GM08714 (cell line): Measurements from ENCODE around the gene IL37.

Source experiments
- H3K4me3 ChIP-seq: fragments of 200-500 bp; sonication (Bioruptor generic); 2 replicates; pipeline ENCODE4 v1.5.1; 2014; ENCODE audit warnings: mild to moderate bottlenecking, low read length, inconsistent platforms
- ZNF274 ChIP-seq: IDR thresholded peaks from 2 replicates; pipeline ENCODE4 v1.6.1; 2012; ENCODE audit warnings: mild to moderate bottlenecking, low read depth, low read length

The IL37 gene

GRCh38 chr2:112910865-112911264 is at the start of gene IL37:
IL37 (plus strand) TSS chr2:112911165; CDS start chr2:112913013, 1,848 bp downstream.
- H3K4me3 ChIP-seq: no peak within 1 kb of the TSS
- TF ChIP-seq ZNF274: no peak

DNA sequence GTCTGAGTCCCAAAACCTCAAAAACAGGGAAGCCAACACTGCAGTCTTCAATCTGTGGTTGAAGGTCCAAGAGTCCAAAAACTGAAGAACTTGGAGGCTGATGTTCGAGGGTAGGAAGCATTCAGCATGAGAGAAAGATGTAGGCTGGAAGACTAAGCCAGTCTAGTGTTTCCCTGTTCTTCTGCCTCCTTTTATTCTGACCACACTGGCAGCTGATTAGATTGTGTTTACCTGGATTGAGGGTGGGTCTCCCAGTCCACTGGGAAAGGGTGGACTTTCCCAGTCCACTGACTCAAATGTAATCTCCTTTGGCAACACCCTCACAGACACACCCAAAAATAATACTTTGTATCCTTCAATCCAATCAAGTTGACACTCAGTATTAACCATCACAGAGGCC is 46.9 kb upstream of the IL37 start:
- TF ChIP-seq ZNF274: no peak

DNA sequence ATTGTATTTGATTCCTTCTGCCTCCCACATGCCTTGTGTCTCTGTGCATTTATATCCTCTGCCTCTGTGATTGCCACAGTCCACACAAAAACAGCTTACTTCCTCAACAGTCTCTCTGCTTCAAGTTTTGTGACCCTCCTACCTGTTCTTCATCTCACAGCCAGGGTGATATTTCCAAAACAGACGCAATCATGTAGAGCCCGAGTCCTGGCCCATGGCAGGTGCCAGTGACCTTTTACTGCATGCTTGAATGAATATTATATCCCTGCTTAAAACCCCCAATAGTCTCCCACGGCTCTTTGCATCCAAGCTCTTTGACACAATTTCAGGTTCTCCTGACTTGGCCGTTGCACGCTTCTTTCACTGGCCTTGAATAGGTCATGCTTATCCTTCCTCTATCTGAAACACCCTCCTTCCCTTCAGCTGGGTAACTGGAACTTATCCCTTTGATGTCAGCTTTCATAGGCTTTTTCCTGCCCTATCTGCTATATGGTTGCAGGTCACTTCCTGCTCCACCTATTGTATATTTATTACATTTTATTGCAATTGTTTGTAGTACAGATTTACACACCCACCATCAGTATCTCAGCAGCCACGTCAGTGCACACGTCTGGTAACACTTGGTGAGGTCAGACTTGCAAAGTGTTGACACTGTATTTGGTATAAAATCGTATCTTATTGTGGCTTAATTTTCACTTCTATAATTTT is 44.7 kb upstream of the IL37 start:
- TF ChIP-seq ZNF274: no peak
- no peak overlapping the region for H3K4me3 ChIP-seq

More for the DNA sequence above, 46.9 kb upstream of the IL37 start:
- H3K4me3 ChIP-seq: no peak overlapping the region

DNA sequence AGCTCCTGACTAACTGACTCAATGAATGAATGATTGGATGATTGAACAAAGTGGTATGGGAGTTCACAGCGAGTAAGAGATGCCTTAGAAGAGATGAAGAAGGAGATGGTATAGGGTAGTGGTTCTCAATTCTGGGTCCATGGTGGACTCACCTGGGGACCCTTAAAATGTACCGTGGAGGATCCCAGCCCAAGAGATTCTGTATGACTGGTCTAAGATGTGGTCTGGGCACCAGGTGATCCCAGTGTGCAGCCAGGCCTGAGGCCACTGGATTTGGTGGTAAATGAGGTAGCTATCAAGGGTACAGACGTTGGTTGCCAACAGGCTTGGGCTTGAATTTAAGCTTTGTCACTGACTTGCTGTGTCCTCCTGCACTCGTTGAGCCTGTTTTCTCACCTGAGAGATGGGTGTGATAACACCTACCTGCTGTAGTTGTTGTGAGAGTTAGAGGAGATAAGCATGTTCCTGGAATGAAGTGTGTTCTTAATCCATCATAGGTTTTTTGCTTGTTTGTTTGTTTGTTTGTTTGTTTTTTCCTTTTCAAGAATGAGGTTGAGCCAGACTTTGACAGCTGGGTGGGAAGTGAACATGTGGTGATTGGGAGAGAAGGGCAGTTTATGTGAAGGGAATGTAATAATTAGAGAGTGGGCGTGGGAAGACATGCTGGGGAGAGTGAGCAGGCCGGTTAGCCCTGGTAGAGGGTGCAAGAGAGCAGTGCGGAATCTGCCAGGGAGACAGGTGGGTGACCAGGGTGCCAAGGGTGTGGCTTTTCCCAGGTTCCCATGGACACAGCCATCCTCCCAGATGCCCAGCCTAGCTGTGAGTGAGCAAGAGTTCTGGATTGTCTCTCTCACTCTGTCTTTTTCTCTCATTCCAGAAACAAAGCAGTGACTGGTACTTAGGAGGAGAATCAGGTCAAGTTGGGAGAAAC is 43.0 kb upstream of the IL37 start:
- H3K4me3 ChIP-seq: no peak overlapping the region
- TF ChIP-seq ZNF274: no peak

- no peak overlapping the region for H3K4me3 ChIP-seq
- no peak for TF ChIP-seq ZNF274
Measured at GRCh38 chr2:112869258-112869842, 41.6 kb upstream of the IL37 start.

GRCh38 chr2:112870841-112871835 is 39.8 kb upstream of the IL37 start:
- no peak overlapping the region for H3K4me3 ChIP-seq
- no peak for TF ChIP-seq ZNF274

DNA sequence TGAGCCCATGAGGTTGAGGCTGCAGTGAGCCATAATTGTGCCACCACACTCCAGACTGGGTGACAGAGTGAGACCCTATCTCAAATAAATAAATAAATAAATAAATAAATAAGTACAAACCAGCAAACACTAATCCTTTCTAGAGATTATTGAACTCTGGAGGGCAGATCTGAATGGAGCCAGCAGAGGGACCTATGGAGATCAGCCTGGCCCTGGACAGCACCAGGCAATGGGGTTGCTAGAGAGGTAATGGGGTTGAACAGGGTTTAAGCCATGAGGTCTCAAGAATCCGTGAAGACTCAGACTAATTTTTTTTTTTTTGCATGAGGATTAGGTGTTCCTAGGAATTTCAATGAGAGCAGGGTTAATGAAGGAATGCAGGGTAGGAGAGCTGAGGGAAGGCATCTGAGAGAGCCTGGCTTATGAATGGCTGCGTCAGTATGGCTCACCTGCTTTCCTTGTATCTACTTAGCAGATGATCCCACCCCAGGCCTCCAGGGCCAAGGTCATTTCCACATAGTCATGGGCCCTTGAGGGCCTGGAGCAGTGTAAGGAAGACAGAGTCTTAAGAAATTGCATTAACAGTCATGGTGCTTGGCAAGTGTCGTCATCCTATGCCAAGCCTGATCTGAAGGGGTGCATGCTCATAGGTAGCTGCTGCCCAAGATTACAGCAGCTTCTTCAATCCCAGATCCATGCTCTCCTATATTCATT is 34.6 kb upstream of the IL37 start:
- TF ChIP-seq ZNF274: no peak
- H3K4me3 ChIP-seq: no peak overlapping the region

DNA sequence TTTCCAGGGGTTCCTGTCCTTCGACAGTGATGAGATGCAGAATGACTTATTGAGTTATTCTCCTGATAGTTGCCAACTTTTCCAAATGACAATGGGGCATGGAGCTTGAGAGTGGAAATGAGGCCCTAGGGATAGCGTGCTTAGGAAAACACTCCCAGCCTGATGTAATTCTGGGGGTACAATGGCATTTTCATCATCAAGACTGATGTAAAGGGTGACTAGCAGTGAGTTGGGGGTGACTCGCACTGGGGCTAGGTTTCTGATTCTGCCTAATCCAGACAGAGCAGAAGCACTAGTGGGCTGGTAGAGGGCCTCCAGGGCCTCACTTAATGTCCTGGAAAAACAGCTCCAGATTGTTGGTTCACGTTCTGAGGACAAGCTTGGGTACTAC is 34.0 kb upstream of the IL37 start:
- no peak for TF ChIP-seq ZNF274
- H3K4me3 ChIP-seq: no peak overlapping the region

DNA sequence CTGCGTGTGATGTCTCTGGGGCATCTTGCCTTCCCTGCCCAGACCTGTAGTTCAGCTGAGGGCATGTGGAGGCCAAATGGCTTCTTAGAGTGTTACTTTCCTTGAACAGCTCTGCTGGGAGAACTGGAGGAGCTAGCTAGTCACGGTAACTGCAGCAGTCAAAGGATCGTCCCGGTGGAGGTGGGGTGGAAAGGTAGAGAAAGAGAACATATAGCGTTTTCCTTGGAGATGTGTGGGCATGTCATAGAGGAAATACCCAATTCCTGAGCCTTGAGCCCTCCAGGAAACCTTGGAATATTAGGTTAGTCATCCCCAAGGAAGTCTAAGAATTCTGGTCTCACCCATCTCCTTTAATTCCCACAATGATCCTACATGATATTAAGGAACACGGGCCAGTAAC is 33.5 kb upstream of the IL37 start:
- no peak overlapping the region for H3K4me3 ChIP-seq
- no peak for TF ChIP-seq ZNF274

GRCh38 chr2:112879491-112880041 is 31.4 kb upstream of the IL37 start:
- no peak overlapping the region for H3K4me3 ChIP-seq
- no peak for TF ChIP-seq ZNF274

DNA sequence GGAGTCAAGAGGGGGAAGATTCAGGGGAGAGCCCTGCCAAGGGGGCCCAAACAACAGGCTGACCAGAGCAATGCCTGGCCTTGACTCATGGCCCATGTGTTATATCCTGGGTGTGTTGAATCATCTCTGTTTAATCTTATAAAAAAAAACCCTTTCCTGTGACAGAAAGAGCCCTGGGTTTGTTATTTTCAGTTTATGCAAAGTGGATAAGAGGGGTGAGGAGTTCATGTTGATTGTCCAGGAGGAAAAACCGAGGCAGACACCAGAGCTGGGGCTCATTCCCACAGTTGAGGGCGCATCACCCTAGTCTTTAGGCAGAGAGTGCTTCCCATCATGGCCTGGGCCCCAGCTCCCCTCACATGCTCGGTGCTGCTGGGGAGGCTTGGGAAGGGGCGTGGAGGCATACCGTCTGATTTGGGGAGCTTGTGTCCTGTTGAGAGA is 30.9 kb upstream of the IL37 start:
- TF ChIP-seq ZNF274: no peak
- H3K4me3 ChIP-seq: no peak overlapping the region; the same call in 1 of the 2 replicates

- no peak for TF ChIP-seq ZNF274
- H3K4me3 ChIP-seq: no peak overlapping the region; the same call in 1 of the 2 replicates
Measured at GRCh38 chr2:112880696-112881095, 30.3 kb upstream of the IL37 start.
